ENCODE results near the gene ABCB1. TPM values are rescaled to one million over a fixed set of nuclear protein-coding genes. Genes with fewer than 3 reads are reported as not detected.
A peak's percentile ranks its signal among the peaks of the same experiment; 100 is the strongest.
"Not testable (repeated sequence)": the region's sequence is repeated elsewhere in the genome, so short reads cannot be mapped to it uniquely, and the experiment has no call there.

Gene ABCB1
- polyA plus RNA-seq, 4 donors, result 17.3 to 87.6 (median 58.6) TPM

- WGBS, 3 donors, result 60 to 96% (median 76%) methylated on average over 1 of the region's 1 CpG
- H3K36me3 ChIP-seq (ENCODE audit: control insufficient read depth in 3 of 3, insufficient read depth in 2 of 3, low read depth in 1 of 3, low read length in 3 of 3); DNase-seq; H3K9me3 ChIP-seq (ENCODE audit: control insufficient read depth in 2 of 2, insufficient read depth in 1 of 2, low read depth in 1 of 2, low read length in 1 of 2); H3K4me1 ChIP-seq (ENCODE audit: control insufficient read depth in 3 of 3, insufficient read depth in 2 of 3, low read depth in 1 of 3, low read length in 2 of 3); FAIRE-seq; H3K27ac ChIP-seq (ENCODE audit: low read depth in 1 of 3, low read length in 2 of 3); H3K27me3 ChIP-seq (ENCODE audit: control insufficient read depth in 3 of 3, insufficient read depth in 3 of 3, low read length in 3 of 3); H3K4me3 ChIP-seq (ENCODE audit: low read depth in 1 of 3, low read length in 3 of 3): not testable (repeated sequence)
Measured at GRCh38 chr7:87572513-87572912, 28.2 kb downstream of the ABCB1 start.

GRCh38 chr7:87570178-87570577, 30.5 kb downstream of the ABCB1 start:
- DNase-seq (no peak), FAIRE-seq (no peak)
- H3K36me3 ChIP-seq (ENCODE audit: control insufficient read depth in 3 of 3, insufficient read depth in 2 of 3, low read depth in 1 of 3, low read length in 3 of 3), result peaks cover 0 to 8% (median 0%) of the 10 kb centered on the region in 3 donors
- no peaks in the 10 kb centered on the region for H3K27me3 ChIP-seq (ENCODE audit: control insufficient read depth in 3 of 3, insufficient read depth in 3 of 3, low read length in 3 of 3)
- no peak overlapping the region for H3K4me3 ChIP-seq (ENCODE audit: low read depth in 1 of 3, low read length in 3 of 3)
- 8 to 36% (median 13%) methylated on average over 1 of the region's 1 CpG for WGBS, 3 donors
- peaks cover 0 to 5% (median 0%) of the 10 kb centered on the region in 3 donors for H3K4me1 ChIP-seq (ENCODE audit: control insufficient read depth in 3 of 3, insufficient read depth in 2 of 3, low read depth in 1 of 3, low read length in 2 of 3)
- H3K27ac ChIP-seq (ENCODE audit: low read depth in 1 of 3, low read length in 2 of 3), result no peak overlapping the region
- H3K9me3 ChIP-seq (ENCODE audit: control insufficient read depth in 2 of 2, insufficient read depth in 1 of 2, low read depth in 1 of 2, low read length in 1 of 2), result no peaks in the 10 kb centered on the region

GRCh38 chr7:87567052-87567451, 33.6 kb downstream of the ABCB1 start:
- no peak for DNase-seq
- FAIRE-seq, result no peak
- WGBS, 3 donors, result 86 to 96% (median 94%) methylated on average over 1 of the region's 1 CpG
- H3K36me3 ChIP-seq (ENCODE audit: control insufficient read depth in 3 of 3, insufficient read depth in 2 of 3, low read depth in 1 of 3, low read length in 3 of 3), result peaks cover 0 to 6% (median 0%) of the 10 kb centered on the region in 3 donors
- H3K4me3 ChIP-seq (ENCODE audit: low read depth in 1 of 3, low read length in 3 of 3), result no peak overlapping the region
- H3K4me1 ChIP-seq (ENCODE audit: control insufficient read depth in 3 of 3, insufficient read depth in 2 of 3, low read depth in 1 of 3, low read length in 2 of 3), result peaks cover 0 to 4% (median 4%) of the 10 kb centered on the region in 3 donors
- no peaks in the 10 kb centered on the region for H3K27me3 ChIP-seq (ENCODE audit: control insufficient read depth in 3 of 3, insufficient read depth in 3 of 3, low read length in 3 of 3)
- H3K27ac ChIP-seq (ENCODE audit: low read depth in 1 of 3, low read length in 2 of 3), result no peak overlapping the region
- no peaks in the 10 kb centered on the region for H3K9me3 ChIP-seq (ENCODE audit: control insufficient read depth in 2 of 2, insufficient read depth in 1 of 2, low read depth in 1 of 2, low read length in 1 of 2)

- peaks cover 0 to 4% (median 4%) of the 10 kb centered on the region in 3 donors for H3K4me1 ChIP-seq (ENCODE audit: control insufficient read depth in 3 of 3, insufficient read depth in 2 of 3, low read depth in 1 of 3, low read length in 2 of 3)
- peaks cover 0 to 6% (median 0%) of the 10 kb centered on the region in 3 donors for H3K36me3 ChIP-seq (ENCODE audit: control insufficient read depth in 3 of 3, insufficient read depth in 2 of 3, low read depth in 1 of 3, low read length in 3 of 3)
- no peak overlapping the region for H3K27ac ChIP-seq (ENCODE audit: low read depth in 1 of 3, low read length in 2 of 3)
- FAIRE-seq, result no peak
- H3K9me3 ChIP-seq (ENCODE audit: control insufficient read depth in 2 of 2, insufficient read depth in 1 of 2, low read depth in 1 of 2, low read length in 1 of 2), result no peaks in the 10 kb centered on the region
- WGBS, 3 donors, result 87 to 94% (median 91%) methylated on average over 6 of the region's 6 CpGs
- DNase-seq, result no peak
- no peaks in the 10 kb centered on the region for H3K27me3 ChIP-seq (ENCODE audit: control insufficient read depth in 3 of 3, insufficient read depth in 3 of 3, low read length in 3 of 3)
- no peak overlapping the region for H3K4me3 ChIP-seq (ENCODE audit: low read depth in 1 of 3, low read length in 3 of 3)
Measured at GRCh38 chr7:87566311-87566900, 34.3 kb downstream of the ABCB1 start.

GRCh38 chr7:87565877-87566276, 34.8 kb downstream of the ABCB1 start:
- no peak for FAIRE-seq

GRCh38 chr7:87564296-87564963, 36.3 kb downstream of the ABCB1 start:
- DNase-seq (peak; percentile 71 to 74), FAIRE-seq (no peak)
- peak overlapping the region in 1 of 3 donors; percentile 1 for H3K27ac ChIP-seq (ENCODE audit: low read depth in 1 of 3, low read length in 2 of 3)
- H3K9me3 ChIP-seq (ENCODE audit: control insufficient read depth in 2 of 2, insufficient read depth in 1 of 2, low read depth in 1 of 2, low read length in 1 of 2), result no peaks in the 10 kb centered on the region
- no peak overlapping the region for H3K4me3 ChIP-seq (ENCODE audit: low read depth in 1 of 3, low read length in 3 of 3)
- peaks cover 0 to 4% (median 2%) of the 10 kb centered on the region in 3 donors for H3K4me1 ChIP-seq (ENCODE audit: control insufficient read depth in 3 of 3, insufficient read depth in 2 of 3, low read depth in 1 of 3, low read length in 2 of 3)
- peaks cover 0 to 6% (median 0%) of the 10 kb centered on the region in 3 donors for H3K36me3 ChIP-seq (ENCODE audit: control insufficient read depth in 3 of 3, insufficient read depth in 2 of 3, low read depth in 1 of 3, low read length in 3 of 3)
- H3K27me3 ChIP-seq (ENCODE audit: control insufficient read depth in 3 of 3, insufficient read depth in 3 of 3, low read length in 3 of 3), result no peaks in the 10 kb centered on the region
- WGBS, 3 donors, result 5 to 15% (median 13%) methylated on average over 3 of the region's 3 CpGs

More at GRCh38 chr7:87565877-87566276, 34.8 kb downstream of the ABCB1 start:
- H3K9me3 ChIP-seq (ENCODE audit: control insufficient read depth in 2 of 2, insufficient read depth in 1 of 2, low read depth in 1 of 2, low read length in 1 of 2), result no peaks in the 10 kb centered on the region
- H3K27ac ChIP-seq (ENCODE audit: low read depth in 1 of 3, low read length in 2 of 3), result no peak overlapping the region
- peaks cover 0 to 6% (median 0%) of the 10 kb centered on the region in 3 donors for H3K36me3 ChIP-seq (ENCODE audit: control insufficient read depth in 3 of 3, insufficient read depth in 2 of 3, low read depth in 1 of 3, low read length in 3 of 3)
- no peak for DNase-seq
- WGBS, 3 donors, result 53 to 67% (median 64%) methylated on average over 3 of the region's 3 CpGs
- no peak overlapping the region for H3K4me3 ChIP-seq (ENCODE audit: low read depth in 1 of 3, low read length in 3 of 3)
- no peaks in the 10 kb centered on the region for H3K27me3 ChIP-seq (ENCODE audit: control insufficient read depth in 3 of 3, insufficient read depth in 3 of 3, low read length in 3 of 3)
- peaks cover 0 to 4% (median 2%) of the 10 kb centered on the region in 3 donors for H3K4me1 ChIP-seq (ENCODE audit: control insufficient read depth in 3 of 3, insufficient read depth in 2 of 3, low read depth in 1 of 3, low read length in 2 of 3)

- peaks cover 0 to 4% (median 2%) of the 10 kb centered on the region in 3 donors for H3K4me1 ChIP-seq (ENCODE audit: control insufficient read depth in 3 of 3, insufficient read depth in 2 of 3, low read depth in 1 of 3, low read length in 2 of 3)
- no peak for DNase-seq
- FAIRE-seq, result no peak
- 92 to 99% (median 93%) methylated on average over 4 of the region's 4 CpGs for WGBS, 3 donors
- no peaks in the 10 kb centered on the region for H3K27me3 ChIP-seq (ENCODE audit: control insufficient read depth in 3 of 3, insufficient read depth in 3 of 3, low read length in 3 of 3)
- H3K27ac ChIP-seq (ENCODE audit: low read depth in 1 of 3, low read length in 2 of 3), result no peak overlapping the region
- H3K36me3 ChIP-seq (ENCODE audit: control insufficient read depth in 3 of 3, insufficient read depth in 2 of 3, low read depth in 1 of 3, low read length in 3 of 3), result peaks cover 0 to 4% (median 0%) of the 10 kb centered on the region in 3 donors
- no peak overlapping the region for H3K4me3 ChIP-seq (ENCODE audit: low read depth in 1 of 3, low read length in 3 of 3)
- H3K9me3 ChIP-seq (ENCODE audit: control insufficient read depth in 2 of 2, insufficient read depth in 1 of 2, low read depth in 1 of 2, low read length in 1 of 2), result no peaks in the 10 kb centered on the region
Measured at GRCh38 chr7:87561702-87562101, 39.0 kb downstream of the ABCB1 start.

- H3K27me3 ChIP-seq (ENCODE audit: control insufficient read depth in 3 of 3, insufficient read depth in 3 of 3, low read length in 3 of 3), result no peaks in the 10 kb centered on the region
- whole genome bisulfite sequencing, 3 donors, result 64 to 70% (median 67%) methylated on average over 2 of the region's 2 CpGs
Measured at GRCh38 chr7:87561102-87561501, 39.6 kb downstream of the ABCB1 start.

More at GRCh38 chr7:87561102-87561501, 39.6 kb downstream of the ABCB1 start:
- no peak for FAIRE-seq
- Histone ChIP-seq H3K4me1 (ENCODE audit: control insufficient read depth in 3 of 3, insufficient read depth in 2 of 3, low read depth in 1 of 3, low read length in 2 of 3) (peaks cover 0 to 4% (median 2%) of the 10 kb centered on the region in 3 donors), H3K4me3 (ENCODE audit: low read depth in 1 of 3, low read length in 3 of 3) (no peak overlapping the region), H3K36me3 (ENCODE audit: control insufficient read depth in 3 of 3, insufficient read depth in 2 of 3, low read depth in 1 of 3, low read length in 3 of 3) (peaks cover 0 to 4% (median 0%) of the 10 kb centered on the region in 3 donors), H3K9me3 (ENCODE audit: control insufficient read depth in 2 of 2, insufficient read depth in 1 of 2, low read depth in 1 of 2, low read length in 1 of 2) (no peaks in the 10 kb centered on the region), H3K27ac (ENCODE audit: low read depth in 1 of 3, low read length in 2 of 3) (no peak overlapping the region)
- no peak for DNase-seq

Measured in small intestine (tissue), 7 donors.